Gastroesophageal sphincter (tissue), 3 donors: ENCODE data around the gene CUX1.

ENCODE experiments used
- CTCF ChIP-seq, 4 experiments: fragments of 200-600 bp in 2 of 4; fragments of 450-650 bp in 2 of 4; sonication (generic) in 1 of 4; IDR thresholded peaks; one replicate each; pipeline ENCODE4 v1.5.1; 2017 to 2019; ENCODE audit warnings: antibody characterized with exemption in 4 of 4, mild to moderate bottlenecking in 2 of 4, moderate library complexity in 2 of 4
- EP300 ChIP-seq: sonication (generic); formaldehyde crosslinking; IDR thresholded peaks from one replicate; pipeline ENCODE4 v1.6.1; 2017; ENCODE audit warnings: antibody characterized with exemption, mild to moderate bottlenecking
- POLR2A ChIP-seq, 2 donors: fragments of 450-650 bp; IDR thresholded peaks; one replicate each; pipeline ENCODE4 v1.6.1; 2017; ENCODE audit warnings: antibody characterized with exemption in 2 of 2, mild to moderate bottlenecking in 2 of 2, moderate library complexity in 1 of 2

GRCh38 chr7:102101111-102101551 lies 283.7 kb downstream of the CUX1 start:
- TF ChIP-seq CTCF (IDR thresholded peaks at IDR 0.05), result no peak
- TF ChIP-seq POLR2A (IDR thresholded peaks at IDR 0.05), result no peak
- no peak for TF ChIP-seq EP300
